Measurements from ENCODE around the gene SNX24.

The SNX24 gene

DNA sequence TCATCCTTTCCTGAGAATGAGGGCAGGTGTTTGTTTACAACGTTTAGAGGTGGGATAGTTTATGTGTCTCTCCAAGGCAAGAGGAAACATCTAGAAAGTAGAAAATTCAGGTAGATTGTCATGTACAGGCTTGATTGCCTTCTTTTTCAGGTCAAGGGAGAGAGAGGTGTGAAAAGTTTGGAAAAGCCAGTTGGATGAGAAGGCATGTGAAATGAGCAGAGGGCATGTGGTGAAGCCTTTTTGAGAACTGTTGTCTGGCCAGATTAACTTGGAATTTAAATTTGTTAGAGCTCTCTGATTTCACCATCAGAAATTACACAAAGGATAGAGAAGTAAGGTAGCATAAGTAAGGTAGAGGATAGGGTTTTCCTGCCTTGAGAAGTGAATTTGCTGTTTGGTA, 74.6 kb downstream of the SNX24 start:
- no peak for DNase-seq (ENCODE audit: low read depth, low spot score)

DNA sequence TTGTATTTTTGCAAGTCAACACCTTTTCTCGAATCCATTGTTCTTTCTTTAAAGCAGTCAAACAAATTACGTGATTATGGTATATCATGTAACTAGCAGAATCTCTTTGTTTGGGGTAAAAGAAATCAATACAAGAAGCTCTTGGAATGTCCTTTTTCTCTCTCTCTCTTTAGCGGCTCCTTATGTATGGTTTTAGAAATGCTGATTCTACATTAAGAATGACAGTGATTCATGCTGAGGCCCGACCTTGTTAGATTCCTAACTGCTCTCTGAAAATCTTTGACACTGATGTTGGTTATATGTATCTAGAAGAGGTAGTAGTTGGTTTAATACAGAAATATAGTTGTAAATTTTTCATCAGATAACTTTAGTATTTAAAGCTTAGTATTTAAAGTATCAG, 76.4 kb downstream of the SNX24 start:
- no peak for DNase-seq (ENCODE audit: low read depth, low spot score)

DNA sequence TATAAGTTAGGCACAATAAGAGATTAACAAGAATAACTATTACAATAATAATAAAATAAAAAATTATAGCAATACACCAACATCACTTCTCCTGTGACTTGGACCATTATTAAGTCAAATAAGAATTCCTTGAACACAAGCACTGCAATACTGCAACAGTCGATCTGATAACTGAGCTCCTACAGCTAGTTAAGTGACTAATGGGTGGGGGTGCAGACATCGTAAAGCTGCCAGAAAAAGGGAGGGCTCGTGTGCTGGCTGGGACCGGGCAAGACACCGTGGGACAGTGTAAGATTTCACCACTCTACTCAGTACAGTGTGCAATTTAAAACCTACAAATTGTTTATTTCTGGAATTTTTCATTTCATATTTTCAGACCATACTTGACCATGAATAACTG, 78.8 kb downstream of the SNX24 start:
- no peak for DNase-seq (ENCODE audit: low read depth, low spot score)

DNA sequence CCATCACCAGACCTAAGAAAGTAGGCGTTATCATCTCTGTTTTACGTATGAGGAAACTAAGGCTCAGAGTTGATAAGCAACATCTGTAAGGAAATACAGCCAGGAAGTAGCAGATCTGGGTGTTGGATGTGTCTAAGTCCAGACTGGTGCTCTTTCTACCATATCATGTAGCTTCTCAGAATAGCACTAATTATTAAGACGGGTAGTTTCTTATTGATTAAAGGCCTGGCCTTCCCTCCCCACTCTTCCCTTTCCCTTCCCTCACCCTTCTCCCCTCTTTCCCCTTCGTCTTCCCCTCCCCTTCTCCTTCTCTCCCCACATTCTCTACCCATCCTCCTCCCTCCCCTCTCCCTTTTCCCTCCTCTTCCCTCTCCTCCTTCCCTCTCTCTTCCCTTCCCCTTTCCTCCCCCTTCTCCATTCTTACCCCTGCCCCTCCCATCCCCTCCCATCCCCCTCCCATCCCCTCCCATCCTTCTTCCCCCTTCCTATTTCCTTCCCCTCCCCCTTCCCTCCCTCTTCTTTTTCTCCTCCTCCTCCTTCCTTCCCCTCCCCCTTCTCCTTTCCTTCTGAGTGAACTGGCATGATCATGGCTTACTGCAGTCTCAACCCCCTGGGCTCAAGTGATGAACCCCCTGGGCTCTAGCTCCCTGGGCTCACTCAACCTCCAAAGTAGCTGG, 79.4 kb downstream of the SNX24 start:
- DNase-seq (ENCODE audit: low read depth, low spot score): no peak

DNA sequence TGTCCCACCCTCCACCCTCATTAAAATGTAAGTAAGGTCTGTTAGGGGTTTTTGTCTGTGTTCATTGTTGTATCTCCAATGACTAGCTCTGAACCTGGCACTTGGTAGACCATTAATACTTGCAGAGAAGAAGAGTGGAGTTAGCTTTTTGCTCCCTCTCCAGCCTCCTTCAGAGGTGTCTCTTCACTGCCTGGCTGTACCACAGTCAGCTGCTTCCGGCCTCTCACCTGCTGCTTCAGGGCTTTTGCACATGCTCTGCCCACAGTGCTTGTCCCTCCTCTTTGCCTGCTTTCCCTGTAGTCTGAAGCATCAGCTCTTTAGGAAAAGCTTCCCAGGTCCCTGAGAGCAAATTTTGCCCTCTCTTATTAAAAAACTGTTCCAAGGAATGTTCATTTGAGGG, 83.6 kb downstream of the SNX24 start:
- DNase-seq (ENCODE audit: low read depth, low spot score): no peak

DNA sequence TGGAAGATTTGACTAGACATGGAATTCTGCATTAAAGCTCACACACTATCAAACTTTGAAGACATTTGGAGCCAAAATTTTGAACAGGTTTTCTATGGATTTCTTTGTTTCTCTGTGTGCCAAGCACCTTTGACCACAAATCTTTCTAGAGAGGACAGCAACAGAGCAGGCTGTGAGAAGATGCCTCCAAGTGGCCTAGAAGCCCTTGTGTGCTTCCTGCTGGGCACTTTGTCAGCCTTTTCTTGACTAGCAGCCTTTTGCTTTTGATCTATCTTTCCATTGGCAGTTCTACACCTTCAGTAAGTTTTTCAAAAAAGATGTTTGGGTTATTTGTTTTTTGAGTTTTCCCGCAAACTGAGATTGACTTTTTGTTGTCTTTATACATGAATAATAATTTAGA, 84.6 kb downstream of the SNX24 start:
- DNase-seq (ENCODE audit: low read depth, low spot score): no peak

DNA sequence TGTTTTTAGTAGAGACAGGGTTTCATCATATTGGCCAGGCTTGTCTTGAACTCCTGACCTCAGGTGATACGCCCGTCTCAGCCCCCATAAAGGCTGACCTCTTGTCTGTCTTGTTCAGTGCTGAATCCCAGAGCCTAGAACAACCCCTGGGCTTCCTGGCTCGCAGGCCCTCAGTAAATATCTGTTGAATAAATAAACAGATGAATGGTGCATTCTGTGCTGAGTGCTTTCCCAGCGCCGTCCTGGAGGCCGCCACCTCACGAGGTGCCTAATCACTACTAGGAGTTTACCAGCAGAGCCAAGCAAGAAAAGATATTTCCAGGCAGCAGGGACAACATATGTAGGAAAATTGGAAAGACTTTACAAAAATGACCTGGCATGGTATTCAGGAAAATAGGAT, 88.5 kb downstream of the SNX24 start:
- DNase-seq (ENCODE audit: low read depth, low spot score): no peak

DNA sequence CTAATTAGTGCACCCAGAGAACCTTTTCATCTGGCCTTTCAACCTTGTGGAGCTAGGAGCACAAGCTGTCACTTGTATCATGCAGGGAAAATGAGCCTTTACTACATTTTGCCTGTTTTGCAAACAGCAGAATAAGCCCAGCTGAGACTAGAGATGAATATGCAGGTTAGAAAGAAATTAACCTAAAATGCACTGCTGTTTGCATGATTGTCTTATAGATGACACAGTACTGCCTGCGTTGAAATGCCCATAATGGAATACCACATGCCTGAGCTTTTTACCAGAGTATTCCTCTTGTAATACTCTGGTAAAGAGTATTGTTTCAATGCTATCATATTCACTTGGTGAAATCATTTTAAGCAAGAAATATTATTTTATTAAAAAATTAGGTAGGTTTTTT, 90.7 kb downstream of the SNX24 start:
- DNase-seq (ENCODE audit: low read depth, low spot score): no peak

DNA sequence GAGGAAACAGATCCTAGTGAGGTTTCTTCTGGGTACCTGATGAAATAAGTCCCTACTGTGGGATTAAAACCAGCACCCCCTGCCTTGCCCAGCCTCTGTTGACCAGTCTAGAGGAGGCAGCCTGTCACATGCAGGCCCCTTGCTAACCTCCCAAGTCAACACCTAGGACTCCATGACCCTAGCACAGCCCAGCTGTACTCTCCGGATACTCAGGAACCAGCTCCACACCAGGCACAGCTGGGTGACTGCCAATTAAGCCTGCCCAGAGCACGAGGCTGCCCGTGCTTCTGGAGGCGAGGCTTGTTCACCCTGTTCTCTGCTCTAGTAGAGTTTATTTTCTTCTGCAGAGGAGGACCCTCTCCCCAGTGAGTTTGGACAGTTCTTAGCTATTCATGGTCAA, 92.5 kb downstream of the SNX24 start:
- DNase-seq (ENCODE audit: low read depth, low spot score): no peak

DNA sequence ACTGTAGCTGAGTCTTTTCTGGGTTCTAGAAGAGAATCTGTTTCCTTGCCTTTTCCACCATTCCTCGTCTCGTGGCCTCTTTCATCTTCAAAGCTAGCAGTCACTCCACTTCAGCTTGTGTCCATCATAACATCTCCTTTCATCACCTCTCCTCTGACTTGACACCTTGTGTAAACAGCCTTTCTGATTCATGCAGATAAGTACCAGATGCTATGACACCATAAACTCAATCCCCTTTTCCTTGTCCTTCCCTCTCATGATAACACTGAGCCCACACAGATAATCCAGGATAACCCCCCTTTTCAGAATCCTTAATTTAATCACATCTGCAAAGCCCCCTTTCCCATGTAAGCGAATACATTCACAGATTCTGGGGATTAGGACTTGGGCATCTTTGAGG, 95.5 kb downstream of the SNX24 start:
- DNase-seq (ENCODE audit: low read depth, low spot score): no peak

DNA sequence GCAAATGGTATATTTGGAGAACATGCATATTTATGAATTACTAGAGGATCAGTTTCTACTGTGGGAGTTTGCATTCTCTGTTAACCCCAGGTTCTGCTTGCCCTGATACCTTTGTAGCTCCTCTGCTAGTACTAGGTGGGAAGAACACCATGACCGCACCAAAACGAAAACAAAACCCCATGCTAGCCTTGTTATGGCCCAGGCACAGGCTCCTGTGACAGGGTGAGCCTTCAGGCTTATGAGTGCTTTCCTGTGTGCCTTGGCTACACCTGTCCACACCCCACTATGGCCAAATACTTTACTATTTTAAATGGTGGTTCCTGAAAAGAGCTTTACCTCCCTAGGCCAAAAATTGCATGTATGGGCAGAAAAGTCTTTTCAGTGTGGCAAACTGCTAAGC, 96.3 kb downstream of the SNX24 start:
- DNase-seq (ENCODE audit: low read depth, low spot score): no peak

DNA sequence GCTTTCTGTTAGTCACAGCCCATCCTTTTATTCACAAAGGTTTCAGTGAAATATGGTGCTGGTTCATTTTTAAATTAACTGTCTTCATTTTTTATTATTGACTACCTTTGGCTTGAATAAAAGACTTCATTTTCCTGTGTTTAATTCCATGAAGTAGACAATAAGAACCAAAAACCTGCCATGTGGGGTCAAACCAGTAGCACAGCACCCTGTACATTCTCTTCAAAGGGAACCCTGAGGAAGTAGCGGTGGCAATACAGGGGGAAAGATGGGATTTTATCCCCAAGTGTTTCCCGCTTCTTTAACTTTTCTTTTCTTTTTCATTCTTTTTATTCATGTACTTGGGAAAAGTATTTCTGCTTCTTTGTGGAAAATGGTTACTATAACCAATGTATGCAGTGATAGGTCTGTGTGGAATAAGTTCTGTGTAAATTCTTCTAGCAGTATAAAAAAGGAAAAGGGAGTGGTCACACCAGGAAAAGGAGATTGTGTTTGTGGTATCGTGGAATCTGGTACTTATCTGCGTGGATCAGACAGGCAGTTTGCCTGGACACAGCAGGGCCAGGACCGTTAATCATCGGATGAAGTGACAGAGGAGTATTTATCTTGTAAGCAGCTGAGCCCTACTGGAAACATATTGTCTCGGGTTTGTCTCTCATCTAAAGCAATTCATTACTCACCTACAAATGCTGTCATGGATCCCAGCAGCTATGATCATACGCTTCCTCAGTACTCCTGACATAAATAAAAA, 96.9 kb downstream of the SNX24 start:
- no peak for DNase-seq (ENCODE audit: low read depth, low spot score)

DNA sequence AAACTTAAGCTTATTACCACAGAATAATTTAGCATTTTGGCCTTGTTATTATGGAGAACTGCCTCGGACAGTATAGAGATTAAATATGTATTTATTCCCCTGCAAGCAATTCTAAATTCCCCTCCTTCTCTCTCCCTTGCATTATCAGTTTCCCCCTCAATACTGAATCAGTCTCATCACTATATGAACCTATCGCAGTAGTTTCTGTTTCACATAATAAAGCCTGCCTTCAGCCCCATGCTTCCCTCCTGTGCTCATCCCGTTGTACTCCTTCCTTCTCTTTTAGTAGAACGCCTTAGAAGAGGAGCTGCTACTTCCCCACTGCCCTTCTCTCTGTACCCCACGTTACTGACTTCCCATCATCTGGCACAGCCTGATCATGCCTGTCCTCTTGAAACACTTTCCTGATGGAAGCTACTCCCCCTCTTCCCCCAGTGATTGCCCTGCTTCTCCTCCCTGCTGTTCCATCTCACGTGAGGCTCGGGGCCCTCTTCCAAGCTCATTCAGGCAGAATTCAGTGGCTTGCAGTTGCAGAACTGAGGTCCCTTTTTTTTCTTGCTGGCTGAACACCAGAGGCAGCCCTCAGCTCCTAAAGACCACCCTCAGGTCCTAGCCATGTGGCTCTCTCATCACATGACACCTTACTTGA, 97.8 kb downstream of the SNX24 start:
- no peak for DNase-seq (ENCODE audit: low read depth, low spot score)

DNA sequence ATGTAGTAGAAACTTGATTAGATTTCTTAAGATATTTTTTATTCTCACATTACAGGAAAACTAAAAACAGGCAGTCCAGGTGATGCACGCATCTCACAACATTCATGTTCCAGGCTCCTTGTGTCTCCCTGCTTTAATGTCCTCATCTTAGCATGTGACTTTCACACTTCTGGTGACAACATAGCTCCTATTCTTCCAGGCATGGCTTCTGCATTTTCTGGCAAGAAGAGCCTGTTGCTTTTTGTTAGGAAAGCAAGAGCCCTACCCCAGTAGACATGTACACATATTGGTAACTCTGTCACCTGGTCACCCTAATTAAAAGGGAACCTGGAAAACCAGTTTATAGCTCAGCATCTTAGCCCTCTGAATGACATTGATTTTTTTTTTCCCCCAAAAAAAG, 98.6 kb downstream of the SNX24 start:
- DNase-seq (ENCODE audit: low read depth, low spot score): no peak

DNA sequence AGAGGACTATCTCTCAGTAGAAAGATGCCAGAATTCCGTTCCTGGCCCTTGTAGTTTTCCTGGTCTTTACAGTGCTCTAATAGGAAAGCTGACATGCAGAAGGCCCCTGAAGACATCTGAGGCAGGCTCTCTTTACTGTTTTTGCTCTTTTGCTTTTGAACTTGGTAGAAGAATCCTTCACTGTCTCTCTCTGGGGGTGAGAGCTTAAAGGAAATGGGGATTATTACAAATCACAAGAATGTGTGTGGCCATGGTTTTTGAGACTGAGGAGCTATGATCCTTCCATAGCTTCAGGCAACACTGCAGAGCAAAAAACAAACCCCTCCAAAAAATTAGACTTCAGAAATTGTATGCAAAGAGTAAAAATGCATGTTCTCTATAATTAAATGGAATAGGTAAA, 102.0 kb downstream of the SNX24 start:
- DNase-seq (ENCODE audit: low read depth, low spot score): no peak

DNA sequence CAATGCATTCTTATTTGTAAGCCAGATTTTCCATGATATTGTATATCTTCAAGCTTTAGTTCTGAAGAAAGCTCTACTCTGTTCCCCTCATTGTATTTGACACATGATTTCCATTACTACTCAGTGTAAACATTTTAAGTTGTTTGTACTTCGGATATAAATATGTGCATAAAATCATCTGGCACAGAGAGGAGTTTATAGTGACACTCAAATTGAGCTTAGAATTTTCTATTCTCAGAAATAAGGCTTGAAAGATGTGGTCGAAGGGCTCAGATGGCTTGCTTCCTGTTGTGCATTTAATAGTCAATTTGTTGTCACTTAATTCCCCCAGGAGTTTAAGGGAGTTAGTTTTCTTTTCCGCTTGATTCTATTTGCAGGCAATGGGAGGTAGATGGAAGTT, 102.4 kb downstream of the SNX24 start:
- no peak for DNase-seq (ENCODE audit: low read depth, low spot score)

DNA sequence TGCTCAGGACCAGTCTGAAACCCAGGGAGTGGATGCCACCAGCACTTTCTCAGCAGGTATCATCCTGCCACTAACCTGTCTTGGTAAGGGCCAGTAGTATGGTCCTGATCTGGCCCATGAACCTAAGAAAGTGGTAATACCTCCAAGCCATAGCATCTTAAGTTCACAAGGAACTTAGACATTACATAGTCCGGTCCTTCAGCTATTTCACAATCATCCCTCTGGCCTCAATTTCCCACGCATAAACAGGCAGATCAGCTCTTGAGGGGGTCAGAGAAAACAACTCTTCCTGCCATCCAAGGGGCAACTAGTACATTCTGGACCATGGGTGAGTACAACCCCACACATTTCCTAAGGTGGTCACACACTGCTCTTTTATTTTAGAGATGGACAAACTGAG, 102.9 kb downstream of the SNX24 start:
- DNase-seq (ENCODE audit: low read depth, low spot score): no peak

DNA sequence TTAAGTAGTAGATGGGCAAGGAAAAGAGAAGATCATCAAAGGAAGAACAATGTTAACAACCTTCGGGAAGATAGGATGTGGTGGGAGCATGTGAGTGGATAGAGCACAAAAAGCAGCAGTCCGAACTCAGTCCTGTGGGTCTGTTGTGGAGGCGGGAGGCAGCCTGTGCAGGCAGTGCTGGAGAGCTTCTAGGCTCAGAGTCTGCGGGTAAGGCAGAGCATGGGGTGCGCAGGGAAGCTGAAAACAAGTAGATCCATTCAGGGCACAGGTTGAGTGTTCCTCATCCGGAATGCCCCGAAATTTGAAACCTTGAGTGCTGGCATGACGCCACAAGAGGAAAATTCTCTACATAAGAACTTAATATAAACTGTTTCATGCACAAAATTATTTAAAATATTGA, 106.2 kb downstream of the SNX24 start:
- no peak for DNase-seq (ENCODE audit: low read depth, low spot score)

DNA sequence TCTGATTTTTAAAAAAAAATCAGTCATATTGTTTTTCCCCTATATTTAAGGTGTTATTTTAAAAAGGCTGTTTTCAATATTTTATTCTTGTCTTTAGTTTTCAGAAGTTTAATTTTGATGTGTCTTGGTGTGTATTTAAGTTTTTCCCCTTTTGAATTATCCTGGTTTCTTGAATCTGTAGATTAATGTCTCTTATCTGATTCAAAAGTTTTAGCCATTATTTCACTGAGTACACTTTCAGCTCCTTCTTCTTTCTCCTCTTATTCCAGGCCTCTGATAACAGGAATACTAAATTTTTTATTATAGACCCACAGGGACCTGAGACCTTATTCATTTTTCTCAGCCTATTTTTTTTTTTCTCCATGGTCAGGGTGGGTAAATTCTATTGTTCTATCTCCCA, 109.3 kb downstream of the SNX24 start:
- DNase-seq (ENCODE audit: low read depth, low spot score): no peak

DNA sequence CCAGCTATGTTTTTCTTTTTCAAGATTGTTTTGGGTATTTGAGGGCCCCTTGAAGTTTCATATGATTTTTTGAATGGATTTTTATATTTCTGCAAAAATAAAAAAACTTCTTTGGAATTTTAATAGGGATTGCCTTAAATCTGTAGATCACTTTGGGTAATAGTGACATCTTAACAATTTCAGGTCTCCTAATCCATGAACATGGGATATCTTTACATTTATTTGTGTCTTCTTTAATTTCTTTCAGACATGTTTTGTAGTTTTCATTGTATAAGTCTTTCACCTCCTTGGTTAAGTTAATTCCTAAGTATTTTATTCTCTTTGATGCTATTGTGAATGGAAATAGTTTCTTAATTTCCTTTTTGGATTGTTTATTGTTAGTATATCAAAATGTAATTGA, 112.0 kb downstream of the SNX24 start:
- DNase-seq (ENCODE audit: low read depth, low spot score): no peak

DNA sequence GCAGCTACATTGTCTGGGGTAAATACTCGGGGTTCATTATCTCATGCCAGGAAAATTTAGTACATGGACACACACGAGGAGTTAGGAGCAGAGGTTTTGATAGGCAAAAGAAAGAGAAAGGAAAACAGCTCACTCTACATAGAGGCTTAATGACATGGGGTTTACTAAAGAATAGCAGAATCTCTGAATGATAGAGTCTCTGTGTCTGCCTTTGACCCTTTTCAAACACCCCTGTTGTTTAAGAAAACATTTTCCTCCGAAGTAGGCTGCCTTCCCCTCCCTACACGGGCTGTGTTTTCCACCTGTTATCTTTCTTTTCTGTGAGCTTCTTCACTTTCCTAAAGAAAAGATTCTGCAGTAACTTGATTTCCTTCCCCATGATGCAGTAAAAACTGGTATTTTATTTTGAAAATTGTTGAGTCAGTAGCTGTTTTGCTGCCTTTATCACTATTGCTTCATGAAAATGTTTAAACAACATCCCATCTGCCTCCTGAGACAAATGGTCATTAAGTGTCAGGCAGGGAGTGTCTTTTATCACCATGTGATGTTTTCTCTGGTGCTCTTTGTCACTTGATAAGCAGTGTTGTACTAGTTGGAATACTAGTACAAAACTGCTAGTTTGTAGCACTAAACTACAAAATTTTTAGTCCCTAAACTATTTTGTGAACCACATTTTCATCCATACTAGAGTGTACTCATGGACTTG, 114.5 kb downstream of the SNX24 start:
- DNase-seq (ENCODE audit: low read depth, low spot score): no peak

DNA sequence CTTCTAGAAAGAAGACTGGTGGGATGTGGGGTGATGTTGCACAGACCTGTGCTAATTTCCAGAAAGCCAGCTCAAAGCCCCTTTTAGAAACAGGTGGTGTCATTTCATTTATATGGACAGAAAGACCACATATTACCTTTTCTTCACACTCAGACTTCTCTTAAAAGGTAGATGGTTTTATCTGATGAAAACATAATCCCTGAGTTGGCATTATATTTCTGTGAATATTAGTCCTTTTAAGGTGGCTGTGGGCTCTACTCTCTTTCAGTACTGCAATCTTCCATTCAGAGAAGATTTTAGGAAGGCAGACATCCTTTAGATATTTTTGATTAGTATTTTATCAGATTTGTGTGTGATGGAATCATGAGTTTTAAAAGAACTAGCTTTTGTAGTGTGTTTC, 117.9 kb downstream of the SNX24 start:
- DNase-seq (ENCODE audit: low read depth, low spot score): no peak

DNA sequence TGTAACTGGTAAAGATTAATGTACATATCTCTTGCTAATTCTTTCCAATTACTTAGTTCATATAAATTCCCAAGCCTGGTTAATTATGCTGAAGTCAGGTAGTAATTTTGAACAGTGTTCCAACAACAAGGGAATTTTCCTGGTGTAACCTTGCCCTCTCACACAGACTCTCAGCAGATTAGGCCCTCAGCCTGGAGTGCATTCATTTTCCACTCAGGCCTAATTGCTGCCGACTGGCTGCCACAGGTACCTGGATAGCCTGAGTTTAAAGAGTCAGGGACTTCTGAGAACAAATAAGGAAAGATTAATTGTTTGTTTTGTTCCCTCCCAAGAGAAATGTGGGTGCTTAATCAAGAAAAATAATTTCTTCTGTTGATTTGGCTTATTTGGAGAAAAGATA, 119.7 kb downstream of the SNX24 start:
- DNase-seq (ENCODE audit: low read depth, low spot score): no peak

All from brain pericyte (primary cell).